Neural crest cell (in vitro differentiated cells): ENCODE measurements around the gene ATP9A. TPM values are rescaled to one million over a fixed set of nuclear protein-coding genes. Genes with fewer than 3 reads are reported as not detected.
A peak's percentile ranks its signal among the peaks of the same experiment; 100 is the strongest.

Experiments
- DNase-seq: peaks from one replicate; pipeline ENCODE4 v3.0.0; 2021; ENCODE audit warnings: low read depth, mixed read lengths, low spot score
- H3K27ac Mint-ChIP-seq: one replicate; pipeline ENCODE4 v1.8.0; 2021; ENCODE audit warnings: mild to moderate bottlenecking, mixed read lengths; ENCODE audit not compliant: unreplicated experiment
- H3K27me3 Mint-ChIP-seq: 2 replicates; pipeline ENCODE4 v1.8.0; 2021; ENCODE audit warnings: low read depth, mild to moderate bottlenecking, mixed read lengths
- H3K36me3 Mint-ChIP-seq: 2 replicates; pipeline ENCODE4 v1.8.0; 2021; ENCODE audit warnings: low read depth, mild to moderate bottlenecking, mixed read lengths
- H3K4me1 Mint-ChIP-seq: 2 replicates; pipeline ENCODE4 v1.8.0; 2021; ENCODE audit warnings: mixed read lengths
- H3K4me3 Mint-ChIP-seq: one replicate; pipeline ENCODE4 v1.8.0; 2021; ENCODE audit warnings: mild to moderate bottlenecking, mixed read lengths
- H3K9me3 Mint-ChIP-seq: 2 replicates; pipeline ENCODE4 v1.8.0; 2021; ENCODE audit warnings: mixed read lengths
- CTCF ChIP-seq: fragments of 200-600 bp; sonication (generic); conservative IDR thresholded peaks from 2 replicates; pipeline ENCODE4 v1.5.0; 2021; ENCODE audit warnings: antibody characterized with exemption, mild to moderate bottlenecking
- total RNA-seq: library from RNA; stranded (reverse); gene quantifications from 2 replicates; pipeline ENCODE4 v1.2.1, GENCODE V29; 2021

Gene ATP9A
- total RNA-seq, 1 donor from 2014 or later: 39.0 TPM

- no peak for TF ChIP-seq CTCF
- no peak for DNase-seq
- H3K27me3 Mint-ChIP-seq: no peaks in the 10 kb centered on the region
- H3K36me3 Mint-ChIP-seq: peaks cover 4% of the 10 kb centered on the region
- H3K9me3 Mint-ChIP-seq: no peaks in the 10 kb centered on the region
- H3K4me3 Mint-ChIP-seq: no peak overlapping the region
- peaks cover 3% of the 10 kb centered on the region for H3K4me1 Mint-ChIP-seq
- H3K27ac Mint-ChIP-seq: no peak overlapping the region
Measured at GRCh38 chr20:51614687-51615086, 153.5 kb downstream of the ATP9A start.

- no peak for TF ChIP-seq CTCF
- H3K9me3 Mint-ChIP-seq: no peaks in the 10 kb centered on the region
- H3K4me3 Mint-ChIP-seq: no peak overlapping the region
- H3K27me3 Mint-ChIP-seq: no peaks in the 10 kb centered on the region
- no peak overlapping the region for H3K27ac Mint-ChIP-seq
- H3K4me1 Mint-ChIP-seq: peaks cover 3% of the 10 kb centered on the region
- peaks cover 4% of the 10 kb centered on the region for H3K36me3 Mint-ChIP-seq
- no peak for DNase-seq
Measured at GRCh38 chr20:51613580-51613979, 154.6 kb downstream of the ATP9A start.

GRCh38 chr20:51612896-51613295 lies 155.3 kb downstream of the ATP9A start:
- Mint-ChIP-seq H3K4me3 (no peak overlapping the region), H3K36me3 (peaks cover 4% of the 10 kb centered on the region), H3K4me1 (peaks cover 3% of the 10 kb centered on the region), H3K27me3 (no peaks in the 10 kb centered on the region), H3K27ac (peak overlapping the region; percentile 57), H3K9me3 (no peaks in the 10 kb centered on the region)
- no peak for TF ChIP-seq CTCF
- no peak for DNase-seq

GRCh38 chr20:51611625-51611890 lies 156.6 kb downstream of the ATP9A start:
- Mint-ChIP-seq H3K27me3 (no peaks in the 10 kb centered on the region), H3K36me3 (no peaks in the 10 kb centered on the region), H3K9me3 (no peaks in the 10 kb centered on the region), H3K27ac (no peak overlapping the region), H3K4me1 (peaks cover 3% of the 10 kb centered on the region), H3K4me3 (no peak overlapping the region)
- DNase-seq: no peak
- TF ChIP-seq CTCF: no peak

- Mint-ChIP-seq H3K4me3 (no peak overlapping the region), H3K27me3 (no peaks in the 10 kb centered on the region), H3K4me1 (peaks cover 3% of the 10 kb centered on the region), H3K27ac (no peak overlapping the region), H3K36me3 (no peaks in the 10 kb centered on the region), H3K9me3 (no peaks in the 10 kb centered on the region)
- no peak for DNase-seq
- TF ChIP-seq CTCF: no peak
Measured at GRCh38 chr20:51610761-51611624, 157.2 kb downstream of the ATP9A start.
